HG02973 (cell line): Measurements from ENCODE around the gene XYLT1.
"Not testable (repeated sequence)": the region's sequence is repeated elsewhere in the genome, so short reads cannot be mapped to it uniquely, and the experiment has no call there.

ENCODE experiments used
- ATAC-seq: cut with Tn5 transposase; IDR thresholded peaks from one replicate; pipeline ENCODE4 v1.9.1; 2021; ENCODE audit warnings: moderate library complexity; ENCODE audit not compliant: unreplicated experiment

Gene XYLT1, protein sequence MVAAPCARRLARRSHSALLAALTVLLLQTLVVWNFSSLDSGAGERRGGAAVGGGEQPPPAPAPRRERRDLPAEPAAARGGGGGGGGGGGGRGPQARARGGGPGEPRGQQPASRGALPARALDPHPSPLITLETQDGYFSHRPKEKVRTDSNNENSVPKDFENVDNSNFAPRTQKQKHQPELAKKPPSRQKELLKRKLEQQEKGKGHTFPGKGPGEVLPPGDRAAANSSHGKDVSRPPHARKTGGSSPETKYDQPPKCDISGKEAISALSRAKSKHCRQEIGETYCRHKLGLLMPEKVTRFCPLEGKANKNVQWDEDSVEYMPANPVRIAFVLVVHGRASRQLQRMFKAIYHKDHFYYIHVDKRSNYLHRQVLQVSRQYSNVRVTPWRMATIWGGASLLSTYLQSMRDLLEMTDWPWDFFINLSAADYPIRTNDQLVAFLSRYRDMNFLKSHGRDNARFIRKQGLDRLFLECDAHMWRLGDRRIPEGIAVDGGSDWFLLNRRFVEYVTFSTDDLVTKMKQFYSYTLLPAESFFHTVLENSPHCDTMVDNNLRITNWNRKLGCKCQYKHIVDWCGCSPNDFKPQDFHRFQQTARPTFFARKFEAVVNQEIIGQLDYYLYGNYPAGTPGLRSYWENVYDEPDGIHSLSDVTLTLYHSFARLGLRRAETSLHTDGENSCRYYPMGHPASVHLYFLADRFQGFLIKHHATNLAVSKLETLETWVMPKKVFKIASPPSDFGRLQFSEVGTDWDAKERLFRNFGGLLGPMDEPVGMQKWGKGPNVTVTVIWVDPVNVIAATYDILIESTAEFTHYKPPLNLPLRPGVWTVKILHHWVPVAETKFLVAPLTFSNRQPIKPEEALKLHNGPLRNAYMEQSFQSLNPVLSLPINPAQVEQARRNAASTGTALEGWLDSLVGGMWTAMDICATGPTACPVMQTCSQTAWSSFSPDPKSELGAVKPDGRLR

GRCh38 chr16:17470908-17471718, at the start of gene XYLT1:
TSS of gene XYLT1 (minus strand) at chr16:17470960. CDS start at chr16:17470796, 164 bp downstream.
- ATAC-seq: no peak

GRCh38 chr16:17520111-17520510, 49.4 kb upstream of the XYLT1 start:
- ATAC-seq: no peak

DNA sequence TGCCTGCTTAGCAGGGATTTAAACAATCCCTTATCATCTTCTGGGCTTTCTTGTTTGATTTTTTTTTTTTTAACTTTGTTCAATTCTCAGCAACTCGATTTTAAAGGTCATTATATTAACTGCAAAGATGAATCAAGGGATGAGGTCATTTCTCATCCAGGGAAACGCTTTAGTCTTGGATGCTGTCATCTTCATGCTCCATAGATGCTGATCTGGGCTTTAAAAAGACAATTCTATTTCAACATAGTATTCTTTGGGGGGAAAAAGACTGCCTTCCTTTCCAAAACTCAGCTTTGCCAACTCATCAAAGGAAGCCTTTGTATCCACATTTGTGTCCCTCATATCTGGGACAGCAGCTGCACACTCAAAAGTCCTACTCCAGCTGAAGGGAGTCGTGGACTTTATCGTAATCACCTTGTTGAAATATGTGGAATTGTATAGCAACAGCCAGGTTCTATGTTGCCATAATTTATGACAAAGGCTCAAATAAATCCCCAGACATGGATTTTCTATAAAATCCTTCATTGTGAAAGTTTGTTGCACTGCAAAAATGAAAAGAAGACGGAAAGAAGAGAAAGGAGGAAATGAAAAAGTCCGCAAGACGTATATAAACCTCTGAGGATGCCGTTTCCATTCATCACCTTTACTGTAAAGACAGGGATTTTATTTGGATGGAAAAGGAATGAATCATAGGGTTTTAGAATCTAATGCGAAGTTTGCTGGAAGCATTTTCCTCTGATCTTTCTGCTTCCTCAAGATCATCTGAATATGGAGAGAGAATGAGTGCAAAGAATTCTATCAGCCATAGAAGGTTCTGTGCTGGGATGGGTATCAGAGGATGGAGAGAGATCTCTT, 48.6 kb upstream of the XYLT1 start:
- no peak for ATAC-seq

DNA sequence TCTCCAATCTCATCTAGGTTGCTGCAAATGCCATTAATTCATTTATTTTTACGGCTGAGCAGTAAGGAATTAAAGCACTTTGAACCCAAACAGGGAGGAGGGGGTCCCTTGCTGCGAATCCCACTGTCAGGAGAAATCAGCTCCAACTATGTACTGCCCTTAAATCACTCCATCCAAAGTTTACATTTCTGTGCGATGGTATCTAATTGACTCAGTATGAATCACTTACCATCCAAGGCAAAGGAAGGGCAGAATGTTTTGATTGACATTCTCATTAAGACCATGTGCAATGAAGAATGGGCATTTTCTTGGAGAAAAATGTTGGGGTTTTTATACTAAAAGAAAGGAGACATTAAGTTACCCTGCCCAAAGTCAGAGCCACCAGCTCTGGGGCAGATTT, 47.7 kb upstream of the XYLT1 start:
- no peak for ATAC-seq

GRCh38 chr16:17515421-17516210, 44.9 kb upstream of the XYLT1 start:
- ATAC-seq: no peak

DNA sequence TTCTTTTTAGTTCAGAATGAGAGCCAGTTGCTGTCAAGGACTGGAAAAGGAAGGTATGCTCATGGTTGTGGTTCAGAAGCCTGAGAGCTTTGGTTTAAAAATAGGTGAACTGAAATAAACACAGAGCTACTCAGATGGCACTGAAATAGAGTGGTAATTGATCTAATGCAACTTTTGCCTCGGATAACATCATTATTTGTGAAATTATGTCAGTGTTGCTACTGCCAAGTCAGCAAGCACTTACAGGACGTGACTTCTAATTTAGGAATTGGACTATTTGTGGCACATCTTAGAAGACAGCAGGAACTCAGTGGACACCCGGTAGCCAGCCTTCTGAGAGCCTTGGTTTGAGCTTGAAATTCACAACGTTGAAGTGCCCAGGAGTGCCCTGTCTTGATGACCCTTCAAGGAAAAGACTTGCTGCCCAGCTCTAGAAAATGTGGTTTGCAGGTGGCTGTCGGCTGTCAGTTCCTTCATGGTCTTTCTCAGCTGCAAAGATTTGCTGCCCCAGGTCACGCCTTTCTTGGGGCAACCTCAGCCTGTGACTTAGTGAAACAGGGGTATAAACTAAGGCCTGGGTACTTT, 42.0 kb upstream of the XYLT1 start:
- ATAC-seq: no peak

DNA sequence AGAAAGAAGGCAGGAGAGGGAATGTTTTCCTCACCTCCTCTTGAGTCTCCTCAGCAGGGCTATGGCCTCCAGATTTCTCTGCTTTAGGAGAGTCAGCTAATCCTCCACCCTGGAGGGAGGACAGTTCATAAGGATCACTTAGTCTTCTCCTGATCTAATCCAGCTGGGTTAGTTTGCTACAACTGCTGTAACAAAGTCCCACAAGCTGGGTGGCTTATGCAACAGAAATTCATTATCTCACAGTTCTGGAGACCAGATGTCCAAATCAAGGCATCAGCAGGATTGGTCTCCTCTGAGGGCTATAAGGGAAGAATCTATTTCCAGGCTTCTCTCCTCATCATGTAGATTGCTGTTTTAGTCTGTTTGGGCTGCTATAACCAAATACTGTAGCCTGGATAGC, 40.6 kb upstream of the XYLT1 start:
- no peak for ATAC-seq

DNA sequence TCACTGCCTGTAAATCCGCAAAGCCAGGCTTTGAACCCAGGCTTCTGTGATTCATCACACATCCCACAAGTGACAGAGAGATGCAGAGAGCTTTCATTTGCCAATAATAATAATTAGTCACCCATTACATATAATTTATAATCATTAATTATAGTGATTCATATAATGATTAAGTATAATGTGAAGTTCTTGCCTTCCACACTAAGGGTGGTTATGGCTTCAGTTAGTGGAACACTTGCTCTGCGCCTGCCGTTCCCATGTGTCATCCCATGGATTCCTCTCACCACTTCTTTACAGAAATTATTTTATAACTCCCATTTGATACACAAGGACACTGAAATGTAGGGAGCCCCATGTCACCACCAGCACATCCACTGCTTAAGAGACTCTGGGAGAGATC, 39.8 kb upstream of the XYLT1 start:
- no peak for ATAC-seq

- no peak for ATAC-seq
Measured at GRCh38 chr16:17509194-17509593, 38.4 kb upstream of the XYLT1 start.

DNA sequence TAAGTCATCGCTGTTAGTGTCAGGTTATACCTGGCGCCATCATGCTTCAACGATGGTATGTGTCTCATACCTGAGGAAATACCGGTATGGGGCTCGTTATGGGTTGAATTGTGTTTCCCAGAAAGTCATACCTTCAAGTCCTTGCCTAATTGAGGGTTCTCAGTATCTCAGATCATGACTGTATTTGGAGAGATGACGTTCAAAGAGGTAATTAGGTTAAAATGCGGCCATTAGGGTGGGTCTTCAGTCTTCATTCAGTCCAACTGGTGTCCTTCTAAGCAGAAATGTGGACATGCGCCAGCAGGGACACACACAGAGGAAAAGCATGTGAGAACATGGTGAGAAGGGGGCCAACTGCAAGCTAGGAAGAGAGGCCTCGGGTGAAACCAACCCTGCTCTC, 37.5 kb upstream of the XYLT1 start:
- ATAC-seq: no peak

GRCh38 chr16:17507516-17507915, 36.8 kb upstream of the XYLT1 start:
- not testable (repeated sequence) for ATAC-seq

DNA sequence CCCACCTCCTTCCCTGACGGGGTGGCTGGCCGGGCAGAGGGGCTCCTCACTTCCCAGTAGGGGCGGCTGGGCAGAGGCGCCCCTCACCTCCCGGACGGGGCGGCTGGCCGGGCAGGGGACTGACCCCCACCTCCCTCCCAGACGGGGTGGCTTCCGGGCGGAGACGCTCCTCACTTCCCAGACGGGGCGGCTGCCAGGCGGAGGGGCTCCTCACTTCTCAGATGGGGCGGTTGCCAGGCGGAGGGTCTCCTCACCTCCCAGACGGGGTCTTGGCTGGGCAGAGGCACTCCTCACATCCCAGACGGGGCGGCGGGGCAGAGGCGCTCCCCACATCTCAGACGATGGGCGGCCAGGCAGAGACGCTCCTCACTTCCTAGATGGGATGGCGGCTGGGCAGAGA, 35.1 kb upstream of the XYLT1 start:
- not testable (repeated sequence) for ATAC-seq

DNA sequence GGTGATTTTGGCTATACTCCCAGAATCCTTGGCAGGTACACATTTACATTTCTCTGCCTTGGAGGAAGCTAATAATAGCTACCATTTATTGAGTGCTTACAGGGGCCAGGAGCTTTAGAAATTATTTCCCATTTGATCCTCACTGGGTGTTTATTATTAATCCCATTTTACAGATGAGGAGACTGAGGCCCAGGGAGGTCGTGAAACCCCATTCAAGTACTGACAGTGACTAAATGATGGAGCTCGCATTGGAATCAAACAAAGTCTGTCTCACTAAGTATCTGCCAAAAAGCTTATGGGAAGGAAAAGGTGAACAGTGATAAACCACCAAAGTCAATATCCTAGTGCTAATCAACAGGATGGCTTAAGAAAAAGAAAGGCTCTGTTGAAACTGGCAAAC, 33.3 kb upstream of the XYLT1 start:
- ATAC-seq: no peak

- no peak for ATAC-seq
Measured at GRCh38 chr16:17503331-17503730, 32.6 kb upstream of the XYLT1 start.

- no peak for ATAC-seq
Measured at GRCh38 chr16:17501321-17501720, 30.6 kb upstream of the XYLT1 start.

DNA sequence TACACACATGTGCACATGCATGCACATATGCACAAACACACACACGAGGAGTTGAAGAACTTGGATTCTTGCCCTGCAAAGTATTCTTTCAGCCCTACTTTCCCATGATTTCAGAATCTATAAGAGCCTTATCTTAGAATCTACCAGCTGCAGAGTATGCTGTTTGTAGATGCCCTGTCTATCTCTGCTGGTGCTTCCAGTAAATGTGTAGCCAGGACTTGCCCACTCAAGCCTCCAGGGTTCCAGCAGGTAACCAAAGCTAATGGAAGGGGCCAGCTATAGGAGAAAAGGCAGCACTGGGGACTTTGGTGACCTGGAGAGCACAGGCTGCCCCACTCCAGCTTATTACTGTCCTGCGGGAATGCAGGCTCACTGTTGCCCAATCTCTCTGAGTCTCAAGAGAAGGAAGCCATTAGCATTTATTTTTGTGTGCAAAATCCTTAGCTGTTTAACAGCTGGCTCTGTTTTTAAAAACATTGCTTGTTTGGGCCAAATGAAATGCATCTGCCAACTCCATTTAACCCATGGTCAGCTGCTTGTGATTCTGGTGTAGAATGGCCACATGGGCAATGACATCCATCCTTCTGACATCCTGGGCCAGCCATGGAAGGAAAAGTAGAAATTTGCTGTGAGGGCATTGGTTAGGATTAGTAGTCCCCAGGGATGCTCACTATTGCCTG, 28.6 kb upstream of the XYLT1 start:
- ATAC-seq: no peak

DNA sequence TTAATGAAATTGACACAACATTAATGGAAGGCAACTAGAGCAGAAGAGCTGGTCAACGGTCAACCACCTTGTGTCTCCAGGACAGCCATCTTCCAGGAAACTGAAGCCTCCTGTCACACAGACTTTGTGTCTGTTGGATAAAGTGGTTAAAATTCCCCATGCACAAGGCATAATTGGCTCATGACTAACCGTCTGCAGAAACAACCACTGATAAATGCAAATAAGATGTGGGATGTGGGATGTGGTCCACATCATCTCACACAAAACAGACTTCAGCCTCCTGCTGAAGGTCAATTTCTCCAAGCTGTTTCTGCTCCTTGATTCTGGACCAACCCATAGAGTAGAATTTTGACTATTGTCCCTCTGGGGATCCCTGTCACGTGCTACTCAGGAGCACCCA, 26.9 kb upstream of the XYLT1 start:
- no peak for ATAC-seq

DNA sequence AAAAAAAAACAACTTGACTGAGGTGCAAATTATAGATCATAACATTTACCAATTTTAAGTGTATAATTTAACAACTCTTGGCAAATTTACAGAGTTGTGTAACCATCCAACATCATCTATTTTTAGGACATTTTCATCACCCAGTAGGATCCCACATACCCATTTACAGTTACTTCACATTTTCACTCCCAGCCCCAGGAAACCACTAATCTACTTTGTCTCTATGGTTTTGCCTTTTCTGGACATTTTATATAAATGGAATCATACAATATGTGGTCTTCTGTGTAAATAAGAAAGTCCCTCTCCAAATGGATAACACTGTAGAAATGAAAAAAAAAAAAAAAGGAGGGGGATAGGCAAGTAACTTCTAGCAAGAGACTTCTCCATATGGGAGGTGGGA, 26.1 kb upstream of the XYLT1 start:
- no peak for ATAC-seq
